PFSK-1 (cell line): Measurements from ENCODE around the gene RARA.

Experiments used
- FOXP2 ChIP-seq: optimal IDR thresholded peaks from 2 replicates; pipeline ENCODE3; 2011; ENCODE audit warnings: borderline replicate concordance, control low read depth, inconsistent platforms; ENCODE audit not compliant: insufficient read depth; ENCODE audit errors: extremely low read length, extremely low read depth
- POLR2AphosphoS5 ChIP-seq: IDR thresholded peaks from 2 replicates; pipeline ENCODE4 v1.6.1; 2012; ENCODE audit warnings: low read depth, mild to moderate bottlenecking, control low read depth, low read length, moderate library complexity
- REST ChIP-seq, 2 experiments: IDR thresholded peaks; 2 replicates each; pipeline versions ENCODE4 v1.6.1 to v1.8.0; 2011 to 2012; ENCODE audit warnings: low read depth in 2 of 2, low read length in 2 of 2, control low read depth in 1 of 2, inconsistent platforms in 1 of 2, mild to moderate bottlenecking in 1 of 2, moderate library complexity in 1 of 2; ENCODE audit not compliant: insufficient read depth in 1 of 2
- SIN3A ChIP-seq: IDR thresholded peaks from 2 replicates; pipeline ENCODE4 v1.6.1; 2012; ENCODE audit warnings: mild to moderate bottlenecking, low read length, moderate library complexity, borderline replicate concordance; ENCODE audit not compliant: insufficient read depth
- TAF1 ChIP-seq: IDR thresholded peaks from 2 replicates; pipeline ENCODE4 v1.6.1; 2012; ENCODE audit warnings: low read length, control low read depth, borderline replicate concordance; ENCODE audit not compliant: insufficient read depth

RARA gene

GRCh38 chr17:40363111-40363827 is 54.3 kb downstream of the RARA start:
- no peak for TF ChIP-seq SIN3A
- no peak for TF ChIP-seq FOXP2
- TF ChIP-seq REST (IDR thresholded peaks at IDR 0.05; ENCODE audit: insufficient read depth in 1 of 2, low read depth in 2 of 2, low read length in 2 of 2), result no peak
- TF ChIP-seq POLR2AphosphoS5, result no peak
- no peak for TF ChIP-seq TAF1

- TF ChIP-seq REST (IDR thresholded peaks at IDR 0.05; ENCODE audit: insufficient read depth in 1 of 2, low read depth in 2 of 2, low read length in 2 of 2), result no peak
- no peak for TF ChIP-seq SIN3A
- no peak for TF ChIP-seq TAF1
- no peak for TF ChIP-seq FOXP2
- no peak for TF ChIP-seq POLR2AphosphoS5
Observed at GRCh38 chr17:40364121-40364861, 55.3 kb downstream of the RARA start, which contains the start of gene GJD3. Gene GJD3, minus strand, starts transcription at chr17:40364737. Its CDS starts 922 bp downstream, at chr17:40363815.

GRCh38 chr17:40364906-40365305 is 55.9 kb downstream of the RARA start:
- no peak for TF ChIP-seq REST (IDR thresholded peaks at IDR 0.05; ENCODE audit: insufficient read depth in 1 of 2, low read depth in 2 of 2, low read length in 2 of 2)
- no peak for TF ChIP-seq SIN3A
- TF ChIP-seq FOXP2, result no peak
- TF ChIP-seq POLR2AphosphoS5, result no peak
- TF ChIP-seq TAF1, result no peak

- TF ChIP-seq TAF1, result no peak
- TF ChIP-seq POLR2AphosphoS5, result no peak
- no peak for TF ChIP-seq REST (IDR thresholded peaks at IDR 0.05; ENCODE audit: insufficient read depth in 1 of 2, low read depth in 2 of 2, low read length in 2 of 2)
- no peak for TF ChIP-seq SIN3A
- no peak for TF ChIP-seq FOXP2
Observed at GRCh38 chr17:40366076-40366860, 57.3 kb downstream of the RARA start.
